ENCODE data around the gene RABGAP1L.

- TF ChIP-seq CTCF (IDR thresholded peaks at IDR 0.05) (no peak), POLR2A (IDR thresholded peaks at IDR 0.05) (no peak)
These were observed 155.1 kb downstream of the RABGAP1L start for GRCh38 chr1:174314433-174314832.

Data from right lobe of liver (tissue), 4 donors.